Gastroesophageal sphincter (tissue), 3 donors: ENCODE results near the gene LMNB1.

Source experiments
- CTCF ChIP-seq, 4 experiments: fragments of 200-600 bp in 2 of 4; fragments of 450-650 bp in 2 of 4; sonication (generic) in 1 of 4; IDR thresholded peaks; one replicate each; pipeline ENCODE4 v1.5.1; 2017 to 2019; ENCODE audit warnings: antibody characterized with exemption in 4 of 4, mild to moderate bottlenecking in 2 of 4, moderate library complexity in 2 of 4
- POLR2AphosphoS5 ChIP-seq: sonication (generic); formaldehyde crosslinking; IDR thresholded peaks from one replicate; pipeline ENCODE4 v1.6.1; 2017; ENCODE audit warnings: antibody characterized with exemption

- no peak for TF ChIP-seq CTCF (IDR thresholded peaks at IDR 0.05)
- no peak for TF ChIP-seq POLR2AphosphoS5
Observed at GRCh38 chr5:126812199-126812570, 35.2 kb downstream of the LMNB1 start.
